GM19328 (cell line): Measurements from ENCODE around the gene UBL4A.

Experiments used
- ATAC-seq: cut with Tn5 transposase; IDR thresholded peaks from one replicate; pipeline ENCODE4 v1.9.1; 2021; ENCODE audit warnings: mild to moderate bottlenecking, moderate library complexity; ENCODE audit not compliant: unreplicated experiment

Gene UBL4A

GRCh38 chrX:154464806-154465365, 21.5 kb downstream of the UBL4A start:
- ATAC-seq: no peak

GRCh38 chrX:154463611-154464220, 22.7 kb downstream of the UBL4A start:
- ATAC-seq: no peak

GRCh38 chrX:154462396-154462795, 24.0 kb downstream of the UBL4A start:
- no peak for ATAC-seq

- ATAC-seq: no peak
Measured at GRCh38 chrX:154460326-154460725, 26.1 kb downstream of the UBL4A start.

- ATAC-seq: no peak
Measured at GRCh38 chrX:154459832-154460231, 26.6 kb downstream of the UBL4A start.

- ATAC-seq: no peak
Measured at GRCh38 chrX:154458954-154459778, 27.2 kb downstream of the UBL4A start.

DNA sequence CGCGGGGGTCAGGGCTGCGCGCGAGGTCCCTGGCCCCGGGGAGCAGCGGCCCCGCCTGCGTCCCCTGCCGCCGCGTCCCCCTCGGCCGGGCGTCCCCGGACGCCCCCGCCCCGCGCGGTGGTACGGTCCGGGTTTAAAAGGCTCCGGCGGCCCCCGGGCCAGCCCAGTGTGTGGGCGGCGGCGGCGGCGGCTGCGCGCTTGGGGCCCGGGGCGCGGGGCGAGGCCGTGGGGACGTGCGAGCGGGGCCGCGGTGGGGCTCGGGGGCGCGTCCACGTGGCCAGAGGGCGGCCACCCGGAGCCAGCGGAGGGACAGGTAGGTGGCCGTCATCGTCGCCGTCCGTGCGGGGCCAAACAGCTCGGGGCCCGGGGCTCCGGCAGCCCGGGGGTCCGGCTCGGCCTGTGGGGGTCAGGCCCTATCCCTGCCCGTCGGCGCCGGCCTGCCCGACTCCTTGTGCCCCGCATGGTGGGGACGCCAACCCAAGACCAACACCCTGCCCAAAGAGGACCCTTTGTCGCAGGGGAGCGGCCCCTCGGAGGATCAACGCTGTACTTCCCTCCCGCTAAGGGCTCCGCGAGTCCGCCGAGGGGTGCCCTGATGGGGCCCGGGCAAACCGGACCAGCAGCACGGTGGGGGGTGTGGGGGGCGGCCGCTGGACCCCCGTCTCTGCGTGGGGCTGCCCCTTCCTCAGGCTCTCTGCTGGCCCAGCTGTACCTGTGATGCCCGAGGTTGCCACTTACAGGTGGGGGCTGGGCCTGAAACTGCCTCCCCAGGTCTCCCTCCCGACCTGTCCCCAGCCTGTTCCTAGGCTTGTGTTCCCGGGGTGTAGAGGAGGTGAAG, 28.1 kb downstream of the UBL4A start, which contains the start of gene PLXNA3:
Gene PLXNA3, plus strand, starts transcription at position 166 of the 838 bp plus-strand sequence. CDS start 1,903 bp downstream, outside the sequence.
- peak; percentile 50 for ATAC-seq

- peak; percentile 62 for ATAC-seq
Measured at GRCh38 chrX:154457491-154458115, 28.8 kb downstream of the UBL4A start.

GRCh38 chrX:154452823-154453222, 33.6 kb downstream of the UBL4A start:
- ATAC-seq: no peak

DNA sequence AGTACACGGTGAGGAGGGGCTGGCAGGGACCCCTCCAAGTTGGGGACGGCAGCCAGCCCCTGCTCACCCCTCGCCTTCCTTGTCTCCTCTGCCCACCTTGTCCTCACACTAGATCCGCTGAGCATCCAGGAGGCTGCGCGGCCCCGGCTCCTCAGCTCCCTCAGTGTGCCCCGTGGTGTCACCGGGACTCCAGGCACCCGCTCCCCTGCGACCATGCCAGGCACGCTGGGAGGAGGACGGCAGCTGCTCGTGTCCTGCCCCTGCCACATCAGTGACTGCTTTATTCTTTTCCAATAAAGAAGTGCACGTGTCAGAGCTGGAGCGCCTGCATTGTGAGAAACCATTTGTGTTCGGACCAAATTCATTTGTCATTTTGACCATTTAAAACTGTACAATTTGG, 36.1 kb downstream of the UBL4A start:
- ATAC-seq: no peak

GRCh38 chrX:154449618-154450017, 36.8 kb downstream of the UBL4A start:
- no peak for ATAC-seq

DNA sequence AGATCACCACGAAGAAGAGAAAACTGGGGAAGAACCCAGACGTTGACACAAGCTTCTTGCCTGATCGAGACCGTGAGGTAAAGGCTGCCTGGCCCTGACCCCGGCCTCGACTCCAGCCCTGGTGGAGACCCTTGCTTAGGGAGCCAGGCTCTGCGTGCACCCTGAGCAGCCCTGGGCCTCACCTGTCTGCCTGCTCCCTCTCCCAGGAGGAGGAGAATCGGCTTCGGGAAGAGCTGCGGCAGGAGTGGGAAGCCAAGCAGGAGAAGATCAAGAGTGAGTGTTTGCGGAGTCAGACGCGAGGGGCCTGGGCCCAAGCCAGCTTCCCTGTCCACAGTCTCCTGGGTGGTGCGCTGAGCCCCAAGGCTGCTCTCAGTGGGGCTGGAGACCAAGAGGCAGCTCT, 37.9 kb downstream of the UBL4A start:
- no peak for ATAC-seq

GRCh38 chrX:154446430-154446829, 40.0 kb downstream of the UBL4A start:
- ATAC-seq: no peak

DNA sequence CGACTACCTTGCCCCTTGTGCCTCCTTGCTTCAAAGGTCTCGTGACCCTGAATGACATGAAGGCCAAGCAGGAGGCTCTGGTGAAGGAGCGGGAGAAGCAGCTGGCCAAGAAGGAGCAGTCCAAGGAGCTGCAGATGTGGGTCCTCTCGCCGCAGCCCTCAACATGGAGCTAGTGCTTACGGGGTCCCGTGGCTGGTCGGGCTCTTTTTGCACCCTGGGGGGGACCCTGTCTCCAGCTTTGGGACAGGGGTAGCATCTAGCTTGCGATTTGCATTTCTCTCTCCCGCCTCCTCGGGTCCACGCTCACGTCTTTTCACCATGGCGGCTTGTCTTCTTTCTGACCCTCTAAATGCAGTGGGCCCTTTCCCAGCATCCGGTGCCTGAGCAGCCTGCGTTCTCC, 40.6 kb downstream of the UBL4A start:
- no peak for ATAC-seq

DNA sequence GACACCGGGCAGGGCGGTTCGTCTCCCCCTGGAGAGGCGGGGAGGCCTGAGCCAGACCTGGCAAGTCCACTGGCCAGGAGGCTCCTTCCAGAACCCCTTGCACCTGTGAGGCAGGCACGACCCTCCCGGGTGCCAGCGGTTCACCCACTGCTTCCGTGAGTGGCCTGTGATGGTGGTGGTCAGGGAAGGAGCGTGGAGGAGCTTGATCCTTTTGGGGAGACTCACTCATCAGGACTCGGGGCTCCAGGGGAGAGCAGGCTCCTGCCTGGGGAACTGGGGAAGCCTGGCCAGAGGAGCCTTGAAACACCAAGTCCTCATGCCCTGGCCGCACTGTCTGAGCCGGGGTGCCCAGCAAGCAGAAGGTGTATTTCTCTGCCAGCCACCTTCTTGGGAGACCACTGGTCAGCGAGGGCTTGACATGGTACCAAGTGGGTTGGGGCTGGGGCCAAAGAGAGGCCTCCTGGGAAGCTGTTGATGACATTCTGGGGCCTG, 41.6 kb downstream of the UBL4A start:
- ATAC-seq: no peak

DNA sequence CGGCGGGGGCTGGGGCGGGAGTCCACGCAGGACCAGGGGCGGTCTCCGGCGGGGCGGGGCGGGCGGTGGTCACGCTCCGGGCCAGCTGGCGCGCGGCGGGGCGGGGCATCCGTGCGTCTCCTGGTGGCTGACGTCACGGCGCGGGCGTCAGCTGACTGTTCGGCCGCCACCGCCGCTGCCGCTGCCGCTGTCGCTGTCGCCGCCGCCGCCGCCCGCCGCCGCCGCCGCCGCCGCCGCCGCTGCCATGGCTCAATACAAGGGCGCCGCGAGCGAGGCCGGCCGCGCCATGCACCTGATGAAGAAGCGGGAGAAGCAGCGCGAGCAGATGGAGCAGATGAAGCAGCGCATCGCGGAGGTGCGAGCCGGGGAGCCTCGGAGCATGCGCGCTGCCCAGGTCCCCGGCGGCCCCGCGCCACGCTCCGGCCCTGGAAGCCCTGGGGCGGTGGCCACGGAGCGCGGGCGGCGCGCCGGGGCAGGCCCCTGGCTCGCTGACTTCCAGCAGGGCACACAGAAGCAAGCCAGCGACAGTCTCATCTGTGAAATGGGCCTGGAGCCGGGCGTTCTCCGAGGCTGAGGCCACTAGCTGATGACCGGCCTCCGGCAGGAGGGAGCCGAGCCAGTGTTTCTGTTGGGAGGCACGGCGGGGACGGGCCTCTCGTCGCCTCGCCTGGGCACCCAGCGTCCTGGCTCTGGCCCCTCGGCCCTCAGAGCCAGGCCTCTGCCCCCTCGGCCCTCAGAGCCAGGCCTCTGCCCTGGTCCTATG, 42.2 kb downstream of the UBL4A start, which contains the start of gene FAM50A:
Gene FAM50A, plus strand, starts transcription at position 150 of the 763 bp plus-strand sequence. Its CDS starts 95 bp downstream, at position 245.
- ATAC-seq: peak; percentile 73

DNA sequence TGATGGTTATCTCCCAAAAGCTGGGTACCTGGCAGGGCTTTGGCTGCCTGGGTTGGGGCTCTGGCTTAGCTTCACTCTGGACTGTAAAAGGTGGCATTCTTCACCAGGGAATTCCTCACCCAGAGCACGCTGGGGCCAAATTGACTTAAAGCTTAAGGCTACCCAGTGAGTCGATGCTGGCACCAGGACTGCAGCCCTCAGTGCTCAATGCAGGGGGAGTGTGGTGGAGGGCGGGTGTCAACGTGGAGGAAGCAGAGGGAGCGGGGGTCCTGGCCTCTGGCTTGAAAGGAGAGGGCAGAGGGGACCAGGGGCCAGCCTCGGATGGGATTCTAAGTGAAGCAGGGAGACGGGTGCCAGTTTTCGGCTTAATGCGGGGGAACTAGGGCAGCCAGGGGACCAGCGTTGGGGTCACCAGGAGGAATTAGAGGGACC, 42.9 kb downstream of the UBL4A start:
- no peak for ATAC-seq

DNA sequence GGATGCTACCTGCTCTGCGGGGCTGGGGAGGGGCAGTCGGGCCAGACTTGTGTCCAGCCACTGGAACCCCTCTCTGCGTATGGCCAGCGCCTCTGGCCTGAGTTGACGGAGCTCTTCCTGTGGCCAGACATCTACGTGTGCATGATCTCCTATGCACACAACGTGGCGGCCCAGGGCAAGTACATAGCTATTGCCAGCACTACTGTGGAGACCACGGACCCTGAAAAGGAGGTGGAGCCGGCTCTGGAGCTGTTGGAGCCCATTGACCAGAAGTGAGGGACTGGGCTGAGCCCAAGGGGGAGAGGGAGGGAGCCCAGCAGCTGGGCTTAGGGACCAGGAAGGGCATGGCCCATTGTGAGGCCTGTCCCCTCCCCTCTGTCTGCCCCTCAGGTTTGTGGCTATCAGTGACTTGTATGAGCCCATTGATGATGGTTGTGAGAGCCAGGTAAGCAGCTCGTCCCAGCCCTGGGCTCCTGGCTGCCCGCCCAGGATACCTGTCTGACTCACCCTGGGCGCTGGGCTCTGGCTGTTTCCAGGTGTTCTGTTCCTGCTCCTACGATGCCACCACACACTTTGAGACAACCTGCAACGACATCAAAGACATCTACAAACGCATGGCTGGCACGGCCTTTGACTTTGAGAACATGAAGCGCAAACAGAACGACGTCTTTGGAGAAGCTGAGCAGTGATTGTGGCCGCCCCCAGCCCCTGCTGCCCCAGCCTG, 44.3 kb downstream of the UBL4A start:
- no peak for ATAC-seq

GRCh38 chrX:154441564-154441963, 44.9 kb downstream of the UBL4A start:
- ATAC-seq: no peak
